HG03066 (cell line): ENCODE data around the gene PTPRT.

Experiments
- ATAC-seq: cut with Tn5 transposase; IDR thresholded peaks from one replicate; pipeline ENCODE4 v1.9.1; 2021; ENCODE audit warnings: low read depth; ENCODE audit not compliant: unreplicated experiment

PTPRT gene

GRCh38 chr20:42111349-42111748, 1078.4 kb downstream of the PTPRT start:
- ATAC-seq, result no peak

DNA sequence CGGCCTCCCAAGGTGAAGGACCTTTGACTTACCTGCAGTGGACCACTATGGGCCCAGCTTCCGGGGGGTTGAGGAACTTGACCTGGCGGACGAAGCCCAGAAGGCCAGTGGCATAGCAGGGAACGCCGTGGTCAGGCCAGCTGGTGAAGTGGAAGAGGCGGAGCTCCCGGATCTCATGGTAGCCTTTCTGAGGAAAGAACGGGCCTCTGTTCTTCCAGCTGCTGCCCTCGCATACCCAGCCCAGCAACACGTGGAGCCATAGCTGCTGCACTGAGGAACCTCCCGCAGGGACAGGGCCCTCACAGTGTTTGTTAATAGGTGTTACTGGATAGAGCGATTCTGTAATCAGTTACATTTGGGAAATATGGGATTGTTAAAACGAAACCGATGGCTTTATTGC, 1079.4 kb downstream of the PTPRT start:
- ATAC-seq, result no peak

- no peak for ATAC-seq
Measured at GRCh38 chr20:42102000-42102399, 1087.7 kb downstream of the PTPRT start.

DNA sequence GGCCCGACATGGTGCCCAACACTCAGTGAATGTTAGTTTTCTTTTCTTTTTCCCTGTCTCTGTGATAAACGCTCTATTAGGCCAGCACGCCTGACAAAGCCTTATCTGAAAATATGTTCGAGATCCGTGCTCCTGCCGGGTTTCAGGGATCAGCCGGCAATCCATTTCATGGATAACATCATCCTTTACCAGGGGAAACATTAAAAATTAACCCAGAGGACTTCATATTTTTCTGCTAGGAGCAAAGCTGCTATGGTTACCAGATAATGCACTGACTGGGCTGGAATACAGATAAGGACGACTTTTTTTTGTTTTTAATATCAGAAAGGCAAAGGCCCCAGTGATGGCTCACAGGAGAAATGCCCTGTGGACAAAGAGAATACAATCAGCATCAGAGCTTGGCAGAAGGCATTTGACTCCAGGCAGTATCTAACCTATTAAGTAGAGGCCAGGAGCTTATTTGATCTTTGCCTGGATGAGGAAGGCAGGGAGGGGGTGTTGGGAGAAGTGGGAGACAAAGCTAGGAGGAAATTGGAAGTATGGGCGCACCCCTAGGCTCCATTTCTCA, 1089.5 kb downstream of the PTPRT start:
- ATAC-seq, result no peak

- no peak for ATAC-seq
Measured at GRCh38 chr20:42099101-42099500, 1090.6 kb downstream of the PTPRT start.

- no peak for ATAC-seq
Measured at GRCh38 chr20:42098418-42098817, 1091.3 kb downstream of the PTPRT start.

DNA sequence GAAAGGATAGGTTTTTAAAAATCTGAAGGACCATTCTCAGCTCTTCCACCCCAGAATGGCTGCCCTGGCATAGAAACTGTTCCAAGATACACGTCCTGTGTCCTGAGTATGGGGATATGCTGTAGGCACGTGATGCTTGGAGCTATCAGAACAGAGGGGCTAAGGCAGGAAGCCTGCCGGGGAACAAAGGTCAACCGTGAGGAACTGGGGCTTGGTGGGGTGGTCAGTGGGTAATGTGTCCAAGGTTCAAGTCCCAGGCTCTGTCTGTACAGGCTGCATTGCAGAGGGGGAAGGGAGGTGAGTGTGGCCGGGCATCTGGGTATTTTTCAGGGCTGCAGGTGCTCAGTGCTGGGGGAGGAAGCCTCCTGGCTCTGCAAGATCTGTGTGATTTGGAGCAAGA, 1092.0 kb downstream of the PTPRT start:
- ATAC-seq, result no peak

DNA sequence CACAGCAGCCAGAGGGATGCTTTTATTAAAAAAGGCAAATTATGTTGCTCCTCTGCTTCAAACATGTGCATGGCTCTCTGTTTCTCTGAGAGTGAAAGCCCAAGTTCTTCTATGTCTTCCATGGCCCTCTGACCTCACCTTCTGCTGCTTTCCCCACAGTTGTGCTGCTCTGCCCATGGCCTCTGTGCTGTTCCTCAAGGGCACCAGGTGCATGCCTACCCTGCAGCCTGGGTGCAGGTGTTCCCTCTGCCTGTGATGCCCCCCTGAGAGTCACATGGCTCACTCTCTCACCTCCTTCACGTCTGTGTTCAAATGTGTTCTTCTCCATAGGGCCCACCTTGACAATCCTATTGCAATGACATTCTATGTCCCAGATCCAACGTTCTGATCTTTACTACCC, 1094.5 kb downstream of the PTPRT start:
- ATAC-seq, result no peak

DNA sequence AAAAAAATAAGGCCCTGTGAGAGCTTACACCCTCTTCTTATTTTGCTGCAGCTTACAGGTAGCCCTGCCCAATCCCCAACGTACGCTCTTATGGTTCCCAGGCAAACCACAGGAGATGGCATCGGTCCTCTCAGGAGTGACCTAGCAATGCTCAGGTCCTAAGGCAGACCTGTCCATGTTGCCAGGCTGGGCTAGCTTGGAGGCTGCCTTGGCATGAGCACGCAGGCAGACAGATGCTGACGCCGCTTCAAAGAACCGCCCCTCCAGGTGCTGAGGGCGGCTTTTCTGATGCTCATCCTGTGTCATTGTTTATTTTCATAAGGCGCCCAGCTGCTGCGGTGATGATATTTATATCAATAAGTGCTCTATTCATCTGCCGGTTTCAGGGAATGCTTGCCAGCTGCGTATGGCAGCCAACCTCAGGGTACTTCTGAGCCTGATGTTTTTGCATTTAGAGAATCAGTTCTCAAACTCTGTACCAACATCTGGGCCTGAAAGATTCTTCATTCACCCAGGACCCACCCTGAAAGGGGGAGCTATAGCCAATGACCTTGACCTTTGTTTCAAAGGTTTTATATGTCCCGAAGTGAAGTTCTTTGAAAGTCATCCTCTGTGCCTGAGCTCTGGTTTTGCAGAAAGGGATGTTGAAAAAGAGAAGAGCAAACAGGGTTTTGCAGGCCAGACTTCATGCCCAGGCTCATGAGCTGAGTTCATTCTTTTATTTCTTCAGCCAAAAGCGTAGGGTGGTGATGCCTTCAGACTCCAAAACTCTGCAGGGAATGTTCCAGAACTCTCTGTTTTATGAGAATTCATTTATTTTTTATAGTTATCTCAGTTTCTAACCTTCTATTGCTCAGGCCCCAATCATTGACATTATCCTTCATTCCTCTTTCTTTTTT, 1095.9 kb downstream of the PTPRT start:
- ATAC-seq, result no peak

- no peak for ATAC-seq
Measured at GRCh38 chr20:42093041-42093440, 1096.7 kb downstream of the PTPRT start.

GRCh38 chr20:42085366-42085765, 1104.3 kb downstream of the PTPRT start:
- ATAC-seq, result no peak

- ATAC-seq, result no peak
Measured at GRCh38 chr20:42083280-42083679, 1106.4 kb downstream of the PTPRT start.

DNA sequence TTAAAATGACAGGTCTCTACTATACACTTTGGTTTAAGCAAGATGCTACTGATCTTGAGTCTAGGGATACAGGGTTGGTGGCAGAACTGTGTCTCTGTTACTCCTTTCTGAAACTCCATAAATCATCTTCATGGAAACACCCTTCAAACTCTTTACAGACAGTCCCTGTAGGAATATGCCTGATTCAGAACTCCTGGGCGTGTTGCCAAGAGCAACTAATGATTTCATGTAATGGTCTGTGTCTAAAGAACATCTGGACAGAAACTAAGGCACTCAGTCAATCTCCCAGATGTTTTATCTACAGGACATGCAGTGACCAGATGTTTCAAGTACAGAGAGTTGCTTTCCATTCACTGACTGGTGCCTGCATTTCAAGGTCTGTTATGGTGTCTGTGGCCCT, 1107.1 kb downstream of the PTPRT start:
- no peak for ATAC-seq

GRCh38 chr20:42080956-42081355, 1108.8 kb downstream of the PTPRT start:
- ATAC-seq, result no peak

DNA sequence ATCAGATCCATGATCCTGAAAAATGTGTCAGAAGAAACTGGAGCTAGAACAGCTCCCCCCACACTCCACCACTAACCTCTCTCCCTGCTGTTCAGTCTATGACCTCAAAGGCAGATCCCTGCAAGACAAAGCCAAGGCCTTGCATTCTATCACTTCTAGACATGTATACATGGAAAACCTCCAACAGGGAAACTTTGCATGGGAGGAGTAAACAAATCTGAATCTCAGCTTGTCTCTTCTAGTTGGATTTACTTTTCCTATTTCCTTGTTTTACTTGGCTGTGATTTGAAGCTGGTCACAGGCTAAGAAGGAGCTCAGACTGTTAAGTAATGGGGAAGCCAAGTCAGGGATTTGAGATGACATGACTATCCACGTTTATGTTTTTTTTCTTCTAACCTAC, 1114.8 kb downstream of the PTPRT start:
- no peak for ATAC-seq

- ATAC-seq, result no peak
Measured at GRCh38 chr20:42067596-42067995, 1122.1 kb downstream of the PTPRT start.

GRCh38 chr20:42067174-42067573, 1122.5 kb downstream of the PTPRT start:
- no peak for ATAC-seq

DNA sequence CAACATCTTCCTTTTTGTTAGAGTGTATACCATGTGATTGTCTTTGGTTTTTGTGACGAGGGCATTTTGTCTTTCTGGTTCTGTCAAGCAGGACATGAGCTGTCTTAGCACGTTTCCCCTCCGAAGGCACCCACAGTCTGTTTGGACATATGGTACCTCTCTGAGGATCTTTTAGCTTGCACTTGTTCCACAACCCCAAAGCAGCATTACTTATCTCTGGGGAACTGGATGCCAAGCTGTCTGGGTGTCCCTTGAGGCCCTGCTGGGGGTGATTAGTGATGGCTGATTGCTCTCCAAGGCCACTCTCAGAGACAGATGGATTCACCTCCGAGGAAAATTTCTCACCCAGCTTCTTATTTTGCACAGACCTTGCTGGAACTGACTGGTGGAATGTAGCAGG, 1126.6 kb downstream of the PTPRT start:
- no peak for ATAC-seq

DNA sequence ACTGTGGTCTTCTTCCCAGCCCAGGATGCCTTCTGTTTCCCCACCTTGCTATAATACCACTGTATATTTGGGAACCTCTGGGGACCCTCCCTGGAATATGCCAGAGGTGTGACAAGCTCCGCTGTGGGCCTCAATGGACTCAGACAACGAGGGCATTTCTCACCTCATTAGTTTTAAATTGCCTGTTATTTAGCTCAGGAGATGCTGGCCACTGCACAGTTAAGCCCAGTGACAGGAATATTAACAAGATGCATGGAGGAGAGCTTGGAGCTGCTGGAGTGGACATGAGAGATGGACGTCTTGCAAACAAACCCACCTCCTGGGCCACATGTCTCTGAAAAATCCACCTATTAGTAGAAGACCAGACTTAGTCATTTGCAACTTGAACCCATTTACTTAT, 1136.4 kb downstream of the PTPRT start:
- ATAC-seq, result no peak

GRCh38 chr20:42051921-42052320, 1137.8 kb downstream of the PTPRT start:
- no peak for ATAC-seq

GRCh38 chr20:42046371-42047085, 1143.2 kb downstream of the PTPRT start:
- no peak for ATAC-seq

GRCh38 chr20:42043921-42044320, 1145.8 kb downstream of the PTPRT start:
- ATAC-seq, result no peak
